Measurements from ENCODE around the gene RPRM.

The RPRM gene

DNA sequence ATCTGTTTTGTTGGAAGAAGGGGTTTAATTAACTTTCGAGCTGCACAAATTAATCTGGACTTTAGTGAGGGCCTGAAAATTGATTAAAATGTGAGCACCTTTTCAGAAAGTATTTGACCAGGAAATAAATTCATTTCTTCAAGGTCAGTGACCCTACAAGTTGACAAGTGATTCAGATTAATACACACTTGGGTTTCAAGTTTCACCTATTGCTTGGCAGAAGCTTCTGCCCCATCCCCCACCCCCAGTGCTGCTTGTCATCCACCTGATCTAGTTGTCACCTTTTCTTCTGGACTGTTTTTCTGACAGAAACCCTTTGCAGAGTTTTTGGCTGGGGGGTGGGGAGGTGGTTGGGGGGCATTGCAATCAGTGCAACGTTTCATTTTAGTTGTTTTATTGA lies 46.2 kb downstream of the RPRM start:
- H3K4me3 ChIP-seq (ENCODE audit: low read length): no peak overlapping the region
- TF ChIP-seq, protein P1, sequence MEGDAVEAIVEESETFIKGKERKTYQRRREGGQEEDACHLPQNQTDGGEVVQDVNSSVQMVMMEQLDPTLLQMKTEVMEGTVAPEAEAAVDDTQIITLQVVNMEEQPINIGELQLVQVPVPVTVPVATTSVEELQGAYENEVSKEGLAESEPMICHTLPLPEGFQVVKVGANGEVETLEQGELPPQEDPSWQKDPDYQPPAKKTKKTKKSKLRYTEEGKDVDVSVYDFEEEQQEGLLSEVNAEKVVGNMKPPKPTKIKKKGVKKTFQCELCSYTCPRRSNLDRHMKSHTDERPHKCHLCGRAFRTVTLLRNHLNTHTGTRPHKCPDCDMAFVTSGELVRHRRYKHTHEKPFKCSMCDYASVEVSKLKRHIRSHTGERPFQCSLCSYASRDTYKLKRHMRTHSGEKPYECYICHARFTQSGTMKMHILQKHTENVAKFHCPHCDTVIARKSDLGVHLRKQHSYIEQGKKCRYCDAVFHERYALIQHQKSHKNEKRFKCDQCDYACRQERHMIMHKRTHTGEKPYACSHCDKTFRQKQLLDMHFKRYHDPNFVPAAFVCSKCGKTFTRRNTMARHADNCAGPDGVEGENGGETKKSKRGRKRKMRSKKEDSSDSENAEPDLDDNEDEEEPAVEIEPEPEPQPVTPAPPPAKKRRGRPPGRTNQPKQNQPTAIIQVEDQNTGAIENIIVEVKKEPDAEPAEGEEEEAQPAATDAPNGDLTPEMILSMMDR (conservative IDR thresholded peaks at IDR 0.05; ENCODE audit: low read length): no peak
- DNase-seq (ENCODE audit: low read depth): no peak

DNA sequence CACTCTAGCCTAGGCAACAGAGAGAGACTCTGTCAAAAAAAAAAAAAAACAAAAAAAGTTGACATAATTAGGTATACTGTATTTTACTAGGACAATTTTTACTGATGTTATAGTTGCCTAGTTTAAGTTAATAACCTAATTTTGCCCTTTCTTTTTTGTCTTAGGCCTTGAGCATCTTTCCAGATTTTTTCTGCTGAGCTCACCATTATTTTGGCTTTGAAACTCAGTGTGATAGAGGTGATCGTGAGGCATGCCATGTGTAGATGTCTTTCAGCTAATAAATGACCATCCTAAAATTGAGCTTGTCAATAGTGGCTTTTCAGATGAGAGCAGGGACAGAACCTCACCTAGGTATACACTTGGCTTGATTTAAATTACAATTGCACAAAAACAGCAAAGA lies 47.4 kb downstream of the RPRM start:
- H3K4me3 ChIP-seq (ENCODE audit: low read length): no peak overlapping the region
- TF ChIP-seq, protein P1 (conservative IDR thresholded peaks at IDR 0.05; ENCODE audit: low read length): no peak
- no peak for DNase-seq (ENCODE audit: low read depth)

All from AG10803 (cell line).